Stimulated activated CD4-positive, alpha-beta T cell treated with anti-CD3 and anti-CD28 coated beads, Interleukin-4, amount 100 ng/mL, for 1 hour (primary cell): Measurements from ENCODE around the gene SLC6A19.

Experiments
- DNase-seq: peaks from one replicate; pipeline ENCODE4 v3.0.0-alpha.2; 2020

The SLC6A19 gene

DNA sequence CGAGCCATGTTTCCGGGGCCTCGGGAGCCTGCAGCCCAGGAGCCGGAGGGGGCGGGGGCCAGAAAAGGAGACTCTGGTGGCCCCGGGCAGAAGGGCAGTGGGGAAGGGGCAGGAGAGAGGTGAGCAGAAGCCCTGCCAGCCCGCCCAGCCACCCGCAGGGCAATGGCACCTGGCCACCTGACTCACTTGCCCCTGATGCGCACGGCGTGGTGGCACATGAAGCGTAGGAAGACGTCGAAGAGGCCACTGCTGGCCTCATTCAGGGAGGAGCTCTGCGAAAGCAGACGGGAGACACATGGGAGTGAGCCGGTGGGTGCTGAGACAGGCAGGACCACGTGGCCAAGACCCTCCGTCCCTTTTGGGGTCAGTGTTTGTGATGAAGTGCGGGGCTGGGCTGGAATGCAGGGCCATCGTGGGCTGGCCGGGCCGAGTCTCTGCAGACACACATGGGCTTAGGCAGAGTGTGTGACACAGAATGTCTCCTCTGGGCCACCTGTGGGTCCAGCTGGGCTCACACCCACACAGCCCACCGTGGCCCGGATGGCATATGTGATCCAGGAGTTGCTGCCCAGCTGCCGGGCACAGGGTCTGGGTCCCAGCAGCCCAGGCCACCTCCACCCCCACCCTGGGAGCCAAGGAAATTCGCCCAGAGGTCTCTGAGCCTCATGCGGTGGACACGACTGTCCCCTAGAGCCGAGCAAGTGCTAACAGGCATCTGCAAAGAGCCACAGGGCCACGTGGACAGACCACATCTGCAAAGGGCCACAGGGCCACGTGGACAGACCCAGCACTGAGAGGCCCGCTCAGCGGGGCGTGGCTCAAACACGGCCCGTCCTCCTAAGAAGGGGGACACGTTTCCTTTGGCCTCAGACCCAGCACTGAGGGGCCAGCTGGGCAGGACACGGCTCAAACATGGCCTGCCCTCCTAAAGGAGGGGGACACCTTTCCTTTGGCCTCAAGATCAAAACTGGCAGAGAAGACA, 69.8 kb downstream of the SLC6A19 start:
- no peak for DNase-seq

DNA sequence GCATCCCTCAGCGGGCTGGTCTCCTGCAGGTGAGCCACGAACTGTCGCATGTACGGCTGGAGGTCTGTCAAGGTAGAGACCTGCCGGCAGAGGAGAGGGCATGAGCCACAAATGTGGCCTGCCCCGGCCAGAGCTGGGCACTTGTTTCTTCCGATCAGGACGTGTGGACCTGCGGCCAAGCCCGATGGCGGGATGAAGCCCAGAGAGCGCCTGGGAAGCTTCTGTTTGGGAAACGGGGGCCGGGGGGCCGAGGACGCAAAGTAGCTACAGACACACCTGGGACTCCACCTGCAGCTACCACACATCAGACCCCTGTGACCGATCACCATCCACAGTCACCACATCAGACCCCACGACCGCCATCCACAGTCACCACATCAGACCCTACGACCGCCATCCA, 70.8 kb downstream of the SLC6A19 start:
- no peak for DNase-seq

DNA sequence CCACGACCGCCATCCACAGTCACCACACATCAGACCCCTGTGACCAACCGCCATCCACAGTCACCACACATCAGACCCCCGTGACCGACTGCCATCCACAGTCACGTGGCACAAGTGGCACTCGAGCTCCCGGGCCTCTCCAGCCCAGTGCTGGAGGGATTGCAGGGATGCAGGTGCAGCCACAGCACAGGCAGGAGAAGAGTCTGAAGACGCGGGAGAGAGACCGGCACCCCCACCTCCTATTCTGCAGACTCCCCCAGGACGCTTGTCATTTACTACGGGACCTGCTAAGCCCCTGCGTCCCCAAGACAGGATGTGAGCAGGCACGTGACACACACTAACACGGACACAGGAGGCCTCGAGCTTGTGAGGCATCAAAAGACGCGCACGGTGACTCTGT, 72.3 kb downstream of the SLC6A19 start:
- no peak for DNase-seq

DNA sequence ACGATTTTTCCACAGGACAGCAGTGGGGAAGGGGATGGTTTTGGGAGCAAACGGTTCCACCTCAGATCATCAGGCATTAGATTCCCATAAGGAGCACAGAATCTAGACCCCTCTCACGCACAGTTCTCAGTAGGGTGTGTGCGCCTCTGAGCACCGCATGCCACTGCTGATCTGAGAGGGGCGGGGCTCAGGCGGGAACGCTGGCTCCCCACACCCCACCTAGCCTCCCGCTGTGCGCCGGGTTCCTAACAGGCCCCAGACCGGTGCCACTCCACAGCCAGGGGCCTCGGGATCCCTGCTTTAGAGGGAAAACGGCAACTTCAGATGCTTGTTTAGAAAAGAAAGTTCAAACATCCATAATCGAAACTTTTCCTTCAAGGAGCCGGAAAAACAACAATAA, 73.1 kb downstream of the SLC6A19 start:
- DNase-seq: no peak
